H4 (cell line): ENCODE measurements around the gene ZNF346. TPM values are rescaled to one million over a fixed set of nuclear protein-coding genes. Genes with fewer than 3 reads are reported as not detected.
A peak's percentile ranks its signal among the peaks of the same experiment; 100 is the strongest.
"Not testable (repeated sequence)": the region's sequence is repeated elsewhere in the genome, so short reads cannot be mapped to it uniquely, and the experiment has no call there.

Source experiments
- DNase-seq: peaks from one replicate; pipeline ENCODE4 v3.0.0-alpha.2; 2015; ENCODE audit warnings: low spot score
- total RNA-seq: library from RNA; depleted of rRNA; stranded (reverse); fragments of >200 nt; shearing (Covaris generic); gene quantifications from 2 replicates; pipeline ENCODE4 v1.2.3, GENCODE V29; 2014

Gene ZNF346
- total RNA-seq, 1 experiment from 2014 or later = 26.2 TPM

DNA sequence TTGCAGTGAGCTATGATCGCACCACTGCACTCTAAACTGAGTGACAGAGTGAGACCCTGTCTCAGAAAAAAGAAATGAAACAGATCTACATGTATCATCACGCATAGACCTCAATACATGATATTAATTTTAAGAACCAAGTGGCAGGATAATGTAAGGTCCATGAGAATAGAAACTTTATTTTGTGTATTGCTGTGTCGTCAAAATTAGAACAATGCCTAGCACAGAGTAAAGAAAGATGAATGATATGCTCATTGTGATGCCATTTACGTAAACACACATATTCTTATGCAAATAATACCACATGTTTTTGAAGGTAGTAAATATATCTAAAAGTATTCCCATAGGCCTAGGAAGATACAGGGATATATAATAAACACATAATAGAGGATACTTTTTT is 12.3 kb upstream of the ZNF346 start:
- no peak for DNase-seq

DNA sequence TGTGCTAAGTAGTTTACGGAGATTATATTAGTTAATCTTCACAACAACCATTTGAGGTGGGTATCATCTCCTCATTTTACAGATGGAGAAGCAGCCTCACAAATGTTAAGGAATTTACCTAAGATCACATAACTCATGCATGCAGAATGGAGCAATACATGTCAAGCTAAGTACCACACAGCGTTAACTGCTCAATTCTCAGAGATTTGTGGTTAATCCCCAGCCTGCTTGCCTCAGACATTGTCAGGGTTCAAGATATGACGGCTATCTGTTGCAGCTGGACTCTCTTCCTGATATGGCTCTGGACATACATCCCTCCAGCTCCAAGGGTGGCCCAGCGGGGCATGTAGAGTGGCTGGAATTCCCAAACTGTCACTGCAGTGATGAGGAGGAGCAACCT is 7.3 kb upstream of the ZNF346 start:
- DNase-seq = no peak

DNA sequence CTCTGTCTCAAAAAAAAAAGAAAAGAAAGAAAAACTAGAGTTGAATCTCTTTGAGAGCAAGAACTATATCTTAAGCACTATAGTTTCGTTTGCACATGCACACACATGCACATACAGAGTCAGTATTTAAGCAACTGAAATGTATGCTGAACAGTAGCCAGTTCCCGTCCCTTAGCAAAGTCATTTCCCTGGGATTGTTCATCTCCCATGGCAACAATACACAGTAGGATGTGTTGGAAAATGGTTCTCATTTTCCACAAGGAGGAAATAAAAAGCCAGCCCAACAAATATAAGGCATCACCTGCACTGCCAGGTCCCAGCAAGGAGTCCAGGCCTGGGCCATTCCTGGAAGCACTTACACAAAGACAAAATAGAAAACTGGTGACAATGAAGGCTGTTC is 4.2 kb upstream of the ZNF346 start:
- DNase-seq = no peak

DNA sequence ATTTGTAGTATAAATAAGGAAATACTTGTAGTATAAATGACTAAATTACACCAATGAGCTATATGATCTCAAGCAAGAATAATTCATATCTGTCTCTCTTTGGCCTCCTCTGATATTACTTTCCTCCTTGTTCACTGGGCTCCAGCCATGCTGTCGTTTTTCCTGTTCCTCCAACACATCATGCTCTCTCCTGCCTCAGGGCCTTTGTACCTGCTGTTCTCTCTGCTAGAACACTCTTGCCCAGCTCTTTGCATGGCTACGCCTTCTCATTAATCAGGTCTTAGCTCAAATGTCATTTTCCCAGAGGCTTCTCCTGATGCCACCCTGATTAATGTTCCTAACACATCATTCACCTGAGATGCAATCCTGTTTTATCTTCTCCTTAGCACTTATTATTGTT is 2.5 kb upstream of the ZNF346 start:
- DNase-seq = no peak

DNA sequence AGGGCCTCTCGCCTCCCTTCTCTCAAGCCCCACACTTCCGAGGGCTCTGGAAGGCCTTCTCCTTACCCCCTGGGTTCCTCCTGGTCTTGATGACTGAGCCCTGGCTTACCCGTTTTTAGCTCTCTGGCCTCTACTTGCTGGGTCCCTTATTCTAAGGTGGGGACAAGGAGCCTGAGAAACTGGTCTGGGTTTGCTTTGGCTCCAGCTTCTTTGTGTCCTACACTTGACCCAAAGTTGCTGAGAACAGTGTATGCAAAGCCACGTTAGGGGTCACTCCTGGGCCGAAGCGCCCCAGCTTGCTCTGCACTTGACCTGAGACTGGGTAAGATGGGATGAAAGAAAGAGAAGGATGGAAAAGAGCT is 788 bp downstream of the ZNF346 start:
- no peak for DNase-seq

DNA sequence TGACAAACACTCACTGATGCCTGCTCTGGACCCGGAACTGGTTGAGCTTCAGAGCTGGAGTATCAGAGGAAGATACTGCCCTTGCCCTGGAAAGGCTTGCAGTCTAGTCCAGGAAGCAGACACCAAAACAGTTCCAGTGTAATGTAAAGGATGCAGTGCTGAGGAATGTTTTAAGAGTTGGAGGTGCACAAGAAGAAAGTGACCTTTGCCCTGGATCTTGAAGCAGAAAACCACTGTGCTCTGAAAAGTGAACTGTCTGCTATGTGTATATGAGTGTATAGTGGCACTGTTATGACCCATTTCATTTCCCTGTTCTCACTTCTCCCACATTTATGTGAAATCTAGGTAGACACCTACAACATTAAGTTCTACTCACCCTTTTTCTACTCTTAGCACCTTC is 2.1 kb downstream of the ZNF346 start:
- no peak for DNase-seq

DNA sequence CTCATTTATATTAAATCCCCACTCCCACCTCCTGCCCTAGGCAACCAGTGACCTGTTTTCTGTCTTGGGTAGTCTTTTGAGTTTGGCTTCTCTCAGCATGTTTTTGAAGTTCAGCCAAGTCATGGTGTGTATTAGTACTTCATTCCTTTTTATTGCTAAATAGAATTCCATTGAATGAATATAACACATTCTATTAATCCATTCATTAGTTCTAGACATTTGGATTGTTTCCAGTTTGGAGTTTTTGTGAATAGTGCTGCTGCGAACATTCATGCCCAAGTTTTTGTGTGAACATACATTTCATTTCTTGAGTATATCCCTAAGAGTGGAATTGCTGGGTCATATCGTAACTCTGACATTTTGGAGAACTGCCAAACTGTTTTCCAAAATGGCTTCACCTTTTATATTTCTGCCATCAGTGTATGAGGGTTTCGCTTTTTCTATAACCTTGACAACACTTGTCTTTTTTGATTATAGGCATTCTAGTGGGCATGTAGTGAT is 2.7 kb downstream of the ZNF346 start:
- DNase-seq = no peak

DNA sequence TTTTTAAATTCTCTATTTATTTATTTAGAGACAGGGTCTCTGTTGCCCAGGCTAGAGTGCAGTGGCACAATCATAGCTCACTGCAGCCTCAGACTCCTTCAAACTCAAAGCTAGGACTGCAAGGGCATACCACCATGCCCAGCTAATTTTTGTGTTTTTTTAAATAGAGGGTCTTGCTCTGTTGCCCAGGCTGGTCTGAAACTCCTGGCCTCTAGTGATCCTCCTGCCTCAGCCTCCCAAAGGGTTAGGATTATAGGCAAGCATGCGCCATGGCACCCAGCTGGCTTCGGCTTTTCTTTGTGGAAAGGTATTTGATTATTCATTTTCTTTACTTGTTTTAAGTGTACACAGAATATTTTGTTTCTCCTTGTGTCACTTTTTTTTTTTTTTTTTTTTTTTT is 5.2 kb downstream of the ZNF346 start:
- DNase-seq = no peak

DNA sequence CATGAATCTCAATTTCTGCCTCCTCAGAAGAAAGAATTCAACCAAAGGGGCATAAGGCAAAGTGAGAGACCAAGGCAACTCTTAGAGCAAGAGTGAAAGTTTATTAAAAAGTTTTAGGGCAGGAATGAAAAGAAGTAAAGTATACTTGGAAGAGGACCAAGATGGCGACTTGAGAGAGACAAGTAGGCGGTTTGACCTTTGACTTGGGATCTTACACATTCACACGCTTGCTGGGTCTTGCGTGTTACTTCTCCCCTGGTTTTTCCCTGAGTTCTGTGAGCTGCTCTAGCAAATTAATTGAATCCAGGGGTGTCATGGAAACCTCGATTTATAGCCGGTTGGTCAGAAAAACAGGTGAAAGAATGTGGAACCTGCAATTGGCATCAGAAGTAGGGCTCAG is 7.0 kb downstream of the ZNF346 start:
- DNase-seq = no peak

DNA sequence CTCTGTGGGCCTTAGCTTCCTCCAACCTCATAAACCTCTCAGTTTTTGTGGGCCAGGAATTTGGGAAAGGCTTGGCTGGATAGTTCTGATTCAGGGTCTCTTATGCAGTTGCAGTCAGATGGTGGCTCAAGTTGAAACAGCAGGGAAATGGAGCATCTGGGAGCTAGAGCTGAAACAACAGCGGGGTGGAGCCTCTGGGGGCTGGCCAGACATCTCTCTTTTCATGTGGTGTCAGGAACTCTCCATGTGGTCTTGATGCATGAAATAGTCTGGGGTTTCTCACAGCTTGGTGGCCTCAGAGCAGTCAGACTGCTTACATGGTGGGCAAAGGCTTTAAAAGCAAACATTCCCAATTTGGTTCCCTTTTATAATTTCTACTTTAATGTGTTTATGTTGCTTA is 13.5 kb downstream of the ZNF346 start:
- no peak for DNase-seq

DNA sequence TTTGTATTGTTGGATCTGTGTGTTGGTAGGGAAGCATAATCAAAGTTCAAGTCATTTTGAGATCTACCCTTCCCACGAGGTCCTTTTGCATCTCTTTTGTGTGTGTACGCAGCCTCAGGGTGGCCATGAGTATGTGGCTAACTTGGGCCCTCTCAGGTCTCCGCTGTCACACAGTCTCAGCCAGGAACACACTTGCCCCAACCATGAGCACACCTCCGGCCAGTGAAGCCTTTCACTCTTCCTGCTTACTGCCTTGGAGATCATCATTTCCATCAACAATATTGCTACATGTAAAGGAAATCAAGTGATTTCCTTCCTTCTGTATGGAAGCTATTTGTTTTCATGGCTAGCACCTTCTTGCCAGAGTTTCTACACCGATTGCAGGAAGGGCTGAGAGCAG is 13.9 kb downstream of the ZNF346 start:
- DNase-seq = no peak

DNA sequence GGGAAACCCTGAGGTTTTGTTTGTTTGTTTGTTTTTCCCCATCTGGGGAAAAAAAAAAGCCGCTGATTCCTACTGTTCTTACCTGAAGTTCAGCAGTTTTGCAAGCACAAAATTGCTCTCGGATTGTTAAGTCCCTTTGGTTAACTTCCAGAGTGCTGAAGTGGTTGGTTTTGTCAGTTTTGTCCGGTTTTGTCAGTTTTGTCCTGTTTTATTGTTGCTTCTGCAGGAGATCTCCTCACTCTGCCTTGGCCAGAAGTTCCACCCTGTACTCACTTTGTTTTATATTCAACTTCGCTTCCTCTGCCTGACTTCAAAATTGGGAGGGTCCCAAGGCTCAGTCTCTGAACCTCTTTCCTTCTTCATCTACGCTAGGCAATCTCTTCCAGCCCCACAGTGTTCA is 14.4 kb downstream of the ZNF346 start:
- no peak for DNase-seq

DNA sequence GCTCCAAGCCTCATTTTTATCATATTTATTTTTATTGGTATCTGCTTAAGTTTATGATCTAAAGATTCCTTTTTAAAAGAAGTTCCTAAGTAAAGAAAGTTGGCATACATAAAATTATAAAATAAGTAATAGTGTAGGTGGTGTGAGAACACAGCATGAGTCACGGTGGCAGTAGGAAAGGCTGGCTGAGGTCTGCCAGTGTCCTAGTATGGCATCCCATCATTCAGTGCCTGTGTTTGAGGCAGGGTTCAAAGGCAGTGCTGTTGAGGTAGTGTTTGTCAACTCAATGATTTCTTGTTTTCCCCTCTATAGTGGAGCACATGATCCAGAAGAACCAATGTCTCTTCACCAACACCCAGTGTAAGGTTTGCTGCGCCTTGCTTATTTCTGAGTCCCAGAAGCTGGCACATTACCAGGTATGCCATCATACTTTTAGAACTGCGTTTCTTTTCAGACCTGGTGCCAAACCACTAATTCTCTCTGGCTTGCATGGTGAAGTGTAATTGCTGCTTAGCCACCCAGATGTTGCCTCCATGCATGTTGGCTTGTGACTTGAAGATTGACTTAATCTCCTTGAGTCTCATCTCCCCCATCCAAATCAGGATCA is 18.4 kb downstream of the ZNF346 start:
- peak; percentile 88 for DNase-seq

DNA sequence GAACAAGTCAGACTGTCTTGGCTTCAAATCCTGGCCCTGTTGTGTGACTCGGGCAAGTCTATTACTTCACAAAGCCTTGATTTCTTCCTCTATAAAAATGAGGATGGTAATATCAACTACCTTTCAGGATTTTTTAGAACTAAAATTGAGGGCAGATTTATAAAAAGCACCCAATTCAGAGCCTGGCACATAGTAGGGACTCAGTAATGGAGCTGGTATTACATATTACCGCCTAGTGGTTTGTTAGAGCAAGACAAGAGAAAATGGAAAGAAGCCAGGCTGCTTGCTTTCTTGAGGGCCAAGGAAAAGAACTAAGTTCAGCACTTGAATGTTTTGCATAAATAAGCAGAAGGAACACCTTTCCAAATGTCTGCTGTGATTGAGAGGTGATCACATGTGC is 19.4 kb downstream of the ZNF346 start:
- DNase-seq = no peak

DNA sequence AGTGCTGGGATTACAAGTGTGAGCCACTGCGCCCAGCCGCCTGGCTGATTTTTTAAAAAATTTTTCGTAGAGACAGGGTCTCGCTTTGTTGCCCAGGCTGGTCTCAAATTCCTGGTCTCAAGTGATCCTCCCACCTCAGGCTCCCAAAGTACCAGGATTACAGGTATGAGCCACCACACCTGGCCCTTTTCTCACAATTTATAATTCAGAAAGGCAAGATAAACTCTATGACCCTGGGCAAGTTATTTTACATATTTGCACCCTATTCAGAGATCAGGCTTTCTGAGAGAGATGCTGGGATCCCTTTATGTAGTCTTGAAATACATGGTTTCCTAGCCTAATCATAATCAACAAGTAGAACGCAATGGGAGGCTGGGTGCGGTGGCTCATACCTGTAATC is 20.6 kb downstream of the ZNF346 start:
- no peak for DNase-seq

DNA sequence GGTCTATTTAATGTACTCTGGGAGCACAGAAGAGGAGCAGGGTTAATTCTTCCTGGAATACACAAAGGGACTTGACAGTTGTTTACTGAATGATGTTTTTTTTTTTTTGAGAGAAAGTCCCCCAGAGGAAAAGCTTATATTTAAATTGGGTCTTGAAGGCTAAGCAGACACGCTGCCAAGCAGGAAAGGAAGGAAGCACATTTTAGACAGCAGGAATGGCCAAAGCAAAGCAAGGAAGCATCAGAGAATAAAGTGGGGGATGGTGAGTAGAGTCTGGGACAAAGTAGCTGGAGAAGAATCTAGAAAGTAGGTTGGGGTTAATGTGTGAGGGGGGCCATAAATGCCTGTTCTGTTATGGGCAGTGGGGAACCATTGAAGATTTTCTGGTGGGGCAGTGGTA is 21.5 kb downstream of the ZNF346 start:
- DNase-seq = no peak

DNA sequence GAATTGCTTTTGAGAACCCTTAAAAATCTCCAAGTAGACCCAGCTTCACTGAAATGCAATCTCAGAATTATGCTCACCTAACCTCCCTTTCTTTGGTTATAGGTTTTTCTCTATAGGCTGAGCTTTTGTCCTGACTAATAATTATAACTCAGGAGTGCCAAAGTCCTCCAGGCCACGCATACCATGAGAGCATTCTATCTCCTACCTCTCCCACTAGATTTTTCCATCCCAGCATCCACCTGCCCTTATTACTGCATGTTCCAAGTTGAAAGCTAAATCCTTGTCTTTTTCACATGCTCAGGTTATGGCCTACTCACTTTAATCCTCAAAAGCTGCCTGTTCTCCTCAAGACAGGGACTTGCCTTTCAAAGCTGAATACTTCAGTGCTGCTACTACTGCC is 22.1 kb downstream of the ZNF346 start:
- DNase-seq = no peak

DNA sequence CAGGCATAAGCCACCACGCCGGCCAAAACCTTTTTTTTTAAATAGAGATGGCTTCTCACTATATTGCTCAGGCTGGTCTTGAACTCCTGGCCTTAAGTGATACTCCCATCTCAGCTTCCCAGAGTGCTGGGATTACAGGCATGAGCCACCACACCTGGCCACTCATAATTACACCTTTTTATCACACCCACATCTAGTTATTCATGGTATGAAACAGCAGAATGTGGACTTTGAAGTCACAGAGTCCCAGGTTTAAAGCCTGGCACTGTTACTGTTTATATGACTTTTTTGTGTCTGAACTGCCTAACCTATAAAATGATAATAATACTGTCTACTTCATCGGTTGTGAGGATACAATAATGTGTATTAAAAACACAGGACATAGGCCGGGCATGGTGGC is 23.1 kb downstream of the ZNF346 start:
- no peak for DNase-seq

DNA sequence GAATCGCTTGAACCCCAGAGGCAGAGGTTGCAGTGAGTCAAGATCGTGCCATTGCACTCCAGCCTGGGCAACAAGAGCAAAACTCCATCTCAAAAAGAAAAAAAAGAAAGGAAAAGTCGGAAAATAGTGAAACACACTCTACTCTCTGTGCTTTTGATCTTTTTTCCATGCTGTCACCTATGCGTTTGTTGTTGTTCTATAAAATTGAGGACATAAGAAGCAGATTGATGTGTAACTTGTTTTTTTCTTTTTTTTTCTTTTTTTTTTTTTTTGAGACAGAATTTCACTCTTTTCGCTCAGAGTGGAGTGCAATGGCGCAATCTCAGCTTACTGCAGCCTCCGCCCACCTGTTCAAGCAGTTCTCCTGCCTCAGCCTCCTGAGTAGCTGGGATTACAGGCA is 26.0 kb downstream of the ZNF346 start:
- DNase-seq = not testable (repeated sequence)

DNA sequence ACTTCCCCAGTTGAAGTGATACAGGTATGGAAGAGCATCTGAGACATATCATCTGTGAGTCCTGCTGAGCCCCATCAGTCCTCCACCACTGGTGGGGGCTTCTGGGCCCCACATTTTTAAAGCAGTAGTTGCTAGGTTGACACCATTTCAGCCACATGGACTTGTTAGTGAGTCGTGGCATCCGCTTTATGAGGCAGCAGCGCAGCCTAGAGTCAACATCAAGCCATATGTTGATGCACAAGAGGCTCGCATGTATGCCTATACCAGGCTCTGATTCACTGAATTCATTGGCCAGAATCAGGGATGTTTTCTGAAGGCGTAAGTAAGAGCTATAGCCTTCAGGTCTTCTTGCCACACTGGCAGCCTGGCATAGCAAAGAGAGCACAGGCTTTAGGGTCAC is 26.8 kb downstream of the ZNF346 start:
- DNase-seq = no peak

DNA sequence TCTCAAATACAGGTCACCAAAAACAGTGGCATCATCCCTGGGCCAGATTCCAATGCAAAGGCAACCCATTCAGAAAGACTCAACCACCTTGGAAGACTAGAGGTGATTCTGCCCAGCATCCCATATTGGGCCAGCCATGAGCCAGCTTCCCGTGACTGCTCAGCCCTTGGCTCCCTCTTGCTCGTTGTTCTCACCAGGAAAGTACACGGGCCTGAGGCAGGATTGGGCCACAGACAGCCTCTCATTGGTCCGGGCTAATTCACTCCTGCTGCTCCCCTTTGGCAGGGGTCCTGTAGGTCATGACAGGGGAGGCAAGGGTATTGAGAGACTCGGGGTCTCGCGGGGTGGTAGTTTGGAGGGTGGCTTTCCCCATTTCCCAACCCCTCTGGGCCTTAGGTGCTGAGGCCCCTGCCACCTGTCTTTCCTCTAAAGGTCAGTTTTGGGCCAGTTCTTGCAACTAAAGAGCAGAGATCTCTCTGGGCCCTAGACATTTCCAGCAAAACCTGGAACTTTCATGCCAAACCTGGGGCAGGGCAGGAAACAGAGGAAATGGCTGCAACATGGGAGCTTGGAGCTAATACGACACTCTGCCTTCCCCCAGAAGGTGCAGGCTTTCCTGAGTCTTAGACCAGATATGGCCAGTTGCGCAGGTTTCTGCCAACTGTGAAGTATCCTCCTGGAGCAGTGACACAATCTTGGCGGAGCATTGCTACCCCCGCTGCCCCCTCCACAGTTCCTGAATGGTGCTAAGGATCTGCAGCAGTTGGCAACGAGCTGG is 42.2 kb downstream of the ZNF346 start:
- DNase-seq = no peak

DNA sequence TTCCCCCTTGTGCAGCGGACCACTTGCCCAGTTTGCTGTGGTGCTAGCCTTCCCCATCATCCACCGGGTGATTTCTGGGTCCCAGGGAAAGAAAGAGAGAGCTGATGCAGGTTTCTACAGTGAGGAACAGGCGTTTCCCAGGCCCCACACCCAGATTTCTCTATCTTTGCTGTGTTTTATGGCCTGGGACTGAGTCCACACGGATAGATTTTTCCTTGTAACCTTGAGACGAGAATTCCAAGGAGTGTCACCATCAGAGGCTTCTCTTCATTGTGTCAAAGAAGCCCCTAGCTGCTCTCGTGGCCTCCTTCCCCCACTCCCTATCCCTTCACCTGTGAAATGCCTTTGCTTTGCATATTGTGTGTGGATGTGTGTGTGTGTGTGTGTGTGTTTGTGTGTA is 43.0 kb downstream of the ZNF346 start:
- no peak for DNase-seq

DNA sequence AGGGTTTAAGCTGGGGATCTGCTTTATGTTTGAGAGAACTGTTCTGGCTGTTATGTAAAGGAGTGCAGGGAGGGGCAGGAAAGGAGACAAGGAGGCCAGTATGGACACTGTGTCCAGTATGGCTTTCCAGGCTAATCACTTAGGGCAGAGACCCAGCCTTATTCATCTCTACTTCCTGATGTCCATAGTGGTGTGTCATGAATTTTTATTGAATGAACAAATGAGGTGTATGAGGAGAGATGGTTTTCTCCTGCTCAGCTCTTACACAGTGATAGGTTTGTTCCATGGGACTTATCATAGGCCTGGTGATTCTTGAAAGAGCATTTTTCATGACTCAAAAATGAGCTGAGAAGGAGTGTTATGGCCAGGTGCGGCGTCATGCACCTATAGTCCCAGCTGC is 43.7 kb downstream of the ZNF346 start:
- DNase-seq = no peak

DNA sequence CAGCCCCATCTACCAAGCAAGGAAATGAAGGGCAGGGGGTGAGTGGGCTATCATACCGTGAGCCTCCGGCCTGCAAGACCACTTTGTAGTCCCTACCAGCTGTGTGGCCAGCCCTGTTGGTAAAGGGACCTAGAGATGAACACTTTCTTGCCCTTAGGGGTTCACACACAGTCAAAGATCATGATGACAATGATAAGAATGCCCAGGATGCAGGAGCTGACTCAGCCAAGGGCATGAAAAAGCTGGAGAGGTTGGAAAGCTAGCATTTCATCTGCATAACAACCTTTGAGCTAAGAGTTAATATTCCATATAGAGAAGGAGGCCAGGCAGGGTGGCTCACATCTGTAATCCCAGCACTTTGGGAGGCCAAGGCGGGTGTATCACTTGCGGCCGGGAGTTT is 45.0 kb downstream of the ZNF346 start:
- no peak for DNase-seq
